Stomach (tissue), 9 donors: ENCODE data around the gene NDC1. TPM values are rescaled to one million over a fixed set of nuclear protein-coding genes. Genes with fewer than 3 reads are reported as not detected.

Experiments used
- DNase-seq, 2 donors: peaks; one replicate each; pipeline versions ENCODE4 v3.0.0 to v3.0.0-alpha.2; 2013 to 2019
- H3K27ac ChIP-seq, 5 donors: fragments of 200-600 bp in 4 of 5; sonication (generic) in 4 of 5; one replicate each; pipeline ENCODE4 v1.5.1; 2013 to 2019; ENCODE audit warnings: mild to moderate bottlenecking in 1 of 5, moderate library complexity in 1 of 5
- H3K27me3 ChIP-seq, 3 donors: fragments of 200-600 bp; sonication (generic); one replicate each; pipeline ENCODE4 v1.5.1; 2017 to 2019; ENCODE audit warnings: mixed run types in 1 of 3
- H3K36me3 ChIP-seq, 4 donors: fragments of 200-600 bp; sonication (generic); 1 replicate in 3 of 4; 2 replicates in 1 of 4; pipeline ENCODE4 v1.5.1; 2016 to 2019
- H3K4me1 ChIP-seq, 4 donors: fragments of 200-600 bp; sonication (generic); one replicate each; pipeline ENCODE4 v1.5.1; 2016 to 2019
- H3K4me3 ChIP-seq, 4 donors: fragments of 200-600 bp; sonication (generic) in 3 of 4; one replicate each; pipeline ENCODE4 v1.5.1; 2016 to 2019; ENCODE audit warnings: mild to moderate bottlenecking in 1 of 4
- H3K9me3 ChIP-seq, 4 donors: fragments of 200-600 bp; sonication (generic); one replicate each; pipeline ENCODE4 v1.5.1; 2016 to 2019
- CTCF ChIP-seq, 7 experiments: fragments of 450-650 bp in 4 of 7; fragments of 200-600 bp in 3 of 7; sonication (generic) in 3 of 7; IDR thresholded peaks; one replicate each; pipeline ENCODE4 v1.5.1; 2016 to 2019; ENCODE audit warnings: antibody characterized with exemption in 7 of 7, control low read depth in 2 of 7, mild to moderate bottlenecking in 1 of 7
- EP300 ChIP-seq: sonication (generic); formaldehyde crosslinking; IDR thresholded peaks from one replicate; pipeline ENCODE4 v1.6.1; 2017; ENCODE audit warnings: antibody characterized with exemption
- POLR2A ChIP-seq, 4 donors: fragments of 450-650 bp; IDR thresholded peaks; one replicate each; pipeline ENCODE4 v1.6.1; 2016; ENCODE audit warnings: antibody characterized with exemption in 4 of 4, control low read depth in 2 of 4, mild to moderate bottlenecking in 1 of 4, moderate library complexity in 1 of 4
- POLR2AphosphoS5 ChIP-seq, 3 donors: sonication (generic); formaldehyde crosslinking; IDR thresholded peaks; one replicate each; pipeline ENCODE4 v1.6.1; 2016; ENCODE audit warnings: antibody characterized with exemption in 3 of 3
- WGBS, 5 donors: extraction: QIAGEN DNeasy Blood & Tissue Kit in 3 of 5; methylation state at CpG; one replicate each; pipeline versions ENCODE4 v1.1.5 to v1.1.7; 2013 to 2018; 5-methylcytosine and 5-hydroxymethylcytosine counted together
- intact Hi-C: fragments of 100-400 bp; cut with DNase I; formaldehyde crosslinking; loops from one replicate; pipeline ENCODE4 v1.15.1; 2023; ENCODE audit warnings: low total_unique reads
- polyA plus RNA-seq, 3 donors: library from polyadenylated mRNA; stranded (reverse); fragments of 200-250 nt; gene quantifications; one replicate each; pipeline ENCODE4 v1.2.3, GENCODE V29; 2013
- total RNA-seq, 5 donors: library from RNA; depleted of rRNA; stranded (reverse); fragments of >200 nt; gene quantifications; one replicate each; pipeline versions ENCODE4 v1.1.0 to v1.2.3, GENCODE V29; 2014 to 2016
- donor health status: healthy with polysubstance abuse.
- donor health status: Bipolar disorder and iron deficiency.
- donor health status: healthy.

Gene NDC1
- total and polyA plus RNA-seq, 8 donors: 2.6 to 46.9 (median 7.7) TPM

- Histone ChIP-seq H3K4me3 (no peak overlapping the region), H3K27ac (no peak overlapping the region), H3K9me3 (no peaks in the 10 kb centered on the region), H3K27me3 (no peaks in the 10 kb centered on the region), H3K36me3 (peaks cover 2 to 37% (median 15%) of the 10 kb centered on the region in 4 donors), H3K4me1 (no peaks in the 10 kb centered on the region)
- intact Hi-C loops: no loop called here
- 51 to 100% (median 96%) methylated on average over 1 of the region's 1 CpG for WGBS, 5 donors
- TF ChIP-seq EP300 (no peak), CTCF (IDR thresholded peaks at IDR 0.05) (no peak), POLR2AphosphoS5 (IDR thresholded peaks at IDR 0.05) (no peak), POLR2A (IDR thresholded peaks at IDR 0.05) (no peak)
- DNase-seq: no peak
These were observed 60.8 kb downstream of the NDC1 start for GRCh38 chr1:53777272-53777671.

- H3K4me3 ChIP-seq: no peak overlapping the region
- H3K4me1 ChIP-seq: no peaks in the 10 kb centered on the region
- H3K27me3 ChIP-seq: no peaks in the 10 kb centered on the region
- H3K9me3 ChIP-seq: no peaks in the 10 kb centered on the region
- no peak for TF ChIP-seq CTCF (IDR thresholded peaks at IDR 0.05)
- no peak for TF ChIP-seq POLR2AphosphoS5 (IDR thresholded peaks at IDR 0.05)
- TF ChIP-seq POLR2A (IDR thresholded peaks at IDR 0.05): no peak
- TF ChIP-seq EP300: no peak
- H3K36me3 ChIP-seq: peaks cover 9 to 43% (median 38%) of the 10 kb centered on the region in 4 donors
- intact Hi-C loops: no loop called here
- H3K27ac ChIP-seq: no peak overlapping the region
- DNase-seq: no peak
- WGBS, 5 donors: 79 to 91% (median 89%) methylated on average over 2 of the region's 2 CpGs
These were observed 66.4 kb downstream of the NDC1 start for GRCh38 chr1:53771648-53772047.

GRCh38 chr1:53769780-53770179 is 68.3 kb downstream of the NDC1 start:
- 93 to 100% (median 97%) methylated on average over 1 of the region's 1 CpG for WGBS, 5 donors
- peaks cover 9 to 44% (median 40%) of the 10 kb centered on the region in 4 donors for H3K36me3 ChIP-seq

GRCh38 chr1:53769184-53769583 is 68.9 kb downstream of the NDC1 start:
- Histone ChIP-seq H3K36me3 (peaks cover 9 to 44% (median 40%) of the 10 kb centered on the region in 4 donors), H3K4me3 (no peak overlapping the region), H3K27me3 (no peaks in the 10 kb centered on the region), H3K4me1 (no peaks in the 10 kb centered on the region), H3K27ac (no peak overlapping the region), H3K9me3 (no peaks in the 10 kb centered on the region)
- no peak for TF ChIP-seq POLR2AphosphoS5 (IDR thresholded peaks at IDR 0.05)
- TF ChIP-seq EP300: no peak
- TF ChIP-seq POLR2A (IDR thresholded peaks at IDR 0.05): no peak
- no peak for TF ChIP-seq CTCF (IDR thresholded peaks at IDR 0.05)
- DNase-seq: no peak
- 91 to 100% (median 97%) methylated on average over 1 of the region's 1 CpG for WGBS, 5 donors
- intact Hi-C loops: no loop called here

More at GRCh38 chr1:53769780-53770179, 68.3 kb downstream of the NDC1 start:
- H3K9me3 ChIP-seq: no peaks in the 10 kb centered on the region
- TF ChIP-seq POLR2AphosphoS5 (IDR thresholded peaks at IDR 0.05): no peak
- TF ChIP-seq EP300: no peak
- TF ChIP-seq POLR2A (IDR thresholded peaks at IDR 0.05): no peak
- no peak for TF ChIP-seq CTCF (IDR thresholded peaks at IDR 0.05)
- intact Hi-C loops: no loop called here
- H3K27ac ChIP-seq: no peak overlapping the region
- no peaks in the 10 kb centered on the region for H3K4me1 ChIP-seq
- no peak overlapping the region for H3K4me3 ChIP-seq
- H3K27me3 ChIP-seq: no peaks in the 10 kb centered on the region
- no peak for DNase-seq
